HepG2 (cell line): Measurements from ENCODE around the gene GPR37L1. TPM values are rescaled to one million over a fixed set of nuclear protein-coding genes. Genes with fewer than 3 reads are reported as not detected.

Experiments used
- ATAC-seq: fragments of 200-7000 bp; cut with Tn5 transposase; 3 replicates; pipeline ENCODE4 v1.9.1; 2020; ENCODE audit warnings: mild to moderate bottlenecking, moderate library complexity
- BruUV-seq: library from RNA; stranded (reverse); fragments of 400-500 nt; replicated peaks from 2 replicates; lab custom pipeline; 2021; lab: Mats Ljungman, UMichigan
- CTCF ChIA-PET: fragments of 300-600 bp; formaldehyde crosslinking; extraction: SDS; loops from one replicate; lab custom pipeline; 2021; ENCODE audit warnings: low total read pairs, inconsistent platforms, low intra/inter-chr PET ratio; lab: Yijun Ruan, JAX
- POLR2A ChIA-PET: fragments of 350-600 bp; sonication (Branson Sonifier 250); formaldehyde crosslinking; loops from one replicate; lab custom pipeline; 2020; ENCODE audit warnings: antibody characterized with exemption, inconsistent platforms; lab: Yijun Ruan, JAX
- DNase-seq: peaks from one replicate; pipeline ENCODE4 v3.0.0-alpha.2; 2015; ENCODE audit warnings: low spot score
- FAIRE-seq: peaks from 3 replicates; lab custom pipeline; 2011; peaks lifted over from hg19 to GRCh38; lab: Jason Lieb, UNC
- H2AFZ ChIP-seq: one replicate; pipeline ENCODE4 v1.6.1; 2011; ENCODE audit warnings: low read length, inconsistent platforms
- H3K27ac ChIP-seq: fragments of 300-600 bp; 3 replicates; pipeline ENCODE4 v1.8.0; 2011; ENCODE audit warnings: mixed run types, mild to moderate bottlenecking, mixed read lengths, low read length, inconsistent platforms; ENCODE audit not compliant: insufficient read depth; ENCODE audit errors: extremely low read length
- H3K27me3 ChIP-seq, 2 experiments: fragments of 200-600 bp in 1 of 2; 2 replicates in 1 of 2; 3 replicates in 1 of 2; pipeline versions ENCODE4 v1.6.0 to v1.8.0; 2011; ENCODE audit warnings: low read length in 2 of 2, mild to moderate bottlenecking in 2 of 2, moderate library complexity in 2 of 2, inconsistent platforms in 1 of 2; ENCODE audit not compliant: insufficient read depth in 2 of 2, control insufficient read depth in 1 of 2
- H3K36me3 ChIP-seq, 2 experiments: fragments of 200-600 bp in 1 of 2; replicated peaks in 1 of 2; 2 replicates in 1 of 2; 3 replicates in 1 of 2; pipeline versions ENCODE4 v1.5.1 to v1.8.0; 2011; ENCODE audit warnings: low read length in 2 of 2, inconsistent platforms in 1 of 2; ENCODE audit not compliant: insufficient read depth in 2 of 2, control insufficient read depth in 1 of 2
- H3K4me1 ChIP-seq: 2 replicates; pipeline ENCODE4 v1.5.1; 2012; ENCODE audit warnings: low read length, inconsistent platforms; ENCODE audit not compliant: insufficient read depth
- H3K4me2 ChIP-seq: 2 replicates; pipeline ENCODE4 v1.6.0; 2011; ENCODE audit warnings: low read depth, low read length, inconsistent platforms
- H3K4me3 ChIP-seq, 3 experiments: fragments of 200-600 bp in 1 of 3; sonication (generic), shearing (Covaris generic) in 1 of 3; replicated peaks in 1 of 3; 2 replicates each; pipeline ENCODE4 v1.5.1; 2011 to 2016; ENCODE audit warnings: low read length in 3 of 3, inconsistent platforms in 2 of 3, low read depth in 2 of 3, mild to moderate bottlenecking in 2 of 3, control low read depth in 1 of 3, mixed read lengths in 1 of 3; ENCODE audit not compliant: insufficient read depth in 1 of 3
- H3K79me2 ChIP-seq: one replicate; pipeline ENCODE4 v1.6.1; 2011; ENCODE audit warnings: low read length, inconsistent platforms; ENCODE audit not compliant: insufficient read depth
- H3K9ac ChIP-seq: 2 replicates; pipeline ENCODE4 v1.6.0; 2011; ENCODE audit warnings: mild to moderate bottlenecking, low read depth, low read length, inconsistent platforms; ENCODE audit not compliant: insufficient read depth
- H3K9me3 ChIP-seq: 2 replicates; pipeline ENCODE4 v1.5.1; 2012; ENCODE audit warnings: mild to moderate bottlenecking, low read length
- H4K20me1 ChIP-seq: 2 replicates; pipeline ENCODE4 v1.6.0; 2011; ENCODE audit warnings: inconsistent platforms, mild to moderate bottlenecking, low read length, moderate library complexity; ENCODE audit not compliant: insufficient read depth
- HMG20B ChIP-seq: conservative IDR thresholded peaks from 2 replicates; pipeline ENCODE4 v1.6.1; 2016; ENCODE audit warnings: missing genetic modification reagents, missing compliant biosample characterization
- IKZF4 ChIP-seq: sonication (generic); formaldehyde crosslinking; IDR thresholded peaks from 2 replicates; pipeline ENCODE4 v1.5.1; 2020; ENCODE audit warnings: borderline replicate concordance, mild to moderate bottlenecking, low read depth, missing genetic modification reagents; ENCODE audit errors: not compliant biosample characterization
- YEATS2 ChIP-seq: sonication (generic); formaldehyde crosslinking; IDR thresholded peaks from 2 replicates; pipeline ENCODE4 v1.4.0; 2020; ENCODE audit warnings: missing genetic modification reagents, borderline replicate concordance
- WGBS: methylation state at CpG from one replicate; pipeline ENCODE4 v1.1.6; 2017; ENCODE audit warnings: low lambda C conversion rate; 5-methylcytosine and 5-hydroxymethylcytosine counted together
- in situ Hi-C: cut with HindIII; loops from 2 replicates; pipeline ENCODE4 v1.10.0; 2017; ENCODE audit warnings: low pct_unique_long_range_greater_than_20kb; ENCODE audit not compliant: extremely low pct_ligation_motif_present
- intact Hi-C: fragments of 100-400 bp; cut with micrococcal nuclease; formaldehyde crosslinking; loops from one replicate; pipeline ENCODE4 v1.10.0; 2022; ENCODE audit not compliant: unreplicated experiment
- polyA plus RNA-seq, 8 experiments: library from polyadenylated mRNA; depleted of rRNA in 3 of 8; stranded (reverse) in 7 of 8; unstranded in 1 of 8; fragments of >200 nt; fragmentation: Illumina TruSeq in 4 of 8; extraction: Trizol in 4 of 8; gene quantifications; 2 replicates each; pipeline versions ENCODE4 v1.2.1 to v1.2.3, GENCODE V29; 2011 to 2016; ENCODE audit warnings: low read depth in 4 of 8, missing spikeins in 1 of 8, mixed read lengths in 1 of 8; ENCODE audit not compliant: insufficient read depth in 1 of 8
- total RNA-seq, 5 experiments: library from RNA; depleted of rRNA; stranded (reverse); fragments of >200 nt; fragmentation: Illumina TruSeq; extraction: Trizol; gene quantifications; 2 replicates each; pipeline ENCODE4 v1.2.3, GENCODE V29; 2016; ENCODE audit warnings: low read depth in 1 of 5
- TF ChIP-seq, protein P1 (sequence below): sonication (generic); formaldehyde crosslinking; IDR thresholded peaks from 2 replicates; pipeline ENCODE4 v1.4.0; 2020; ENCODE audit warnings: mild to moderate bottlenecking, missing genetic modification reagents
- TF ChIP-seq, protein P2 (sequence below): IDR thresholded peaks from 2 replicates; pipeline ENCODE4 v1.6.1; 2016; ENCODE audit warnings: low read depth, borderline replicate concordance
- TF ChIP-seq, protein P3 (sequence below): sonication (generic); formaldehyde crosslinking; IDR thresholded peaks from 2 replicates; pipeline ENCODE4 v1.5.0; 2020; ENCODE audit warnings: missing genetic modification reagents
- TF ChIP-seq, protein P4 (sequence below): sonication (generic); formaldehyde crosslinking; IDR thresholded peaks from 2 replicates; pipeline ENCODE4 v1.5.1; 2020; ENCODE audit warnings: mild to moderate bottlenecking, missing genetic modification reagents, moderate library complexity

GPR37L1 gene
- total and polyA plus RNA-seq, 2 of the 13 experiments (the other 11 are each of a cell fraction or from before 2014, with no cell fraction given), result 0.13 TPM; not detected in 1

DNA sequence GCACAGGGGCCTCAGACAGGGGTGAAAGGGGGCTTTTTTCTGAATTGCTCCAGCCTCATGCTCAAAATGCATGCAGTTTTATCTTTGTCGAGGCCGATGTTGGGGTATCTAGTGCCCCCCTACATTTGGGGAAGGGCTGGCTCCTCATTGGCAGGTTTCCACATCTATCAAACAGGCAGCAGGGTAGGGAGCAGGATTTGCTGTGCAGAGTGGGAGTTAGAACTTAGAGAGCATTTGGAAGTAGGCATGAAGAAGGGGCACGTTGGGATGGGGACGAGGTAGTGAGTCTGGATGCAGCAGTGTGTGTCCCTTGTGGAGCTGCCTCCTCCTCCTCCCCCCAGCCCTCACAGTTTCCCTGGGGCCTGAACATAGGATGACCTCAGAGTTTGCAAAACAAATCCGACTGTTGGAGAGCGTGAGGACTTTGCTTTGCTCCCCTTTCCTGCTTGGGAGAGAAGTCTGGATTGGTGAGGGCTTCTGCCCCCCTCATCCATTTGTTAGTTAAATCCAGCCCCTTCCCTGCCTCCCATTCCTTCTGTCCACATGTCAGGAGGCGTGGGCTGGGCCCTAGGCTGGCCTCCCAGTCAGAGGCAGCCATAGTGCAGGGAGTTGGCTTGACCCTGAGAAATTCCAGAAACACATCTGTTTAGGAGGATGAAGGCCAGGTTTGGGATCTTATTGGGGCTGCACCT is 36.9 kb upstream of the GPR37L1 start (continued):
- TF ChIP-seq, protein P1, sequence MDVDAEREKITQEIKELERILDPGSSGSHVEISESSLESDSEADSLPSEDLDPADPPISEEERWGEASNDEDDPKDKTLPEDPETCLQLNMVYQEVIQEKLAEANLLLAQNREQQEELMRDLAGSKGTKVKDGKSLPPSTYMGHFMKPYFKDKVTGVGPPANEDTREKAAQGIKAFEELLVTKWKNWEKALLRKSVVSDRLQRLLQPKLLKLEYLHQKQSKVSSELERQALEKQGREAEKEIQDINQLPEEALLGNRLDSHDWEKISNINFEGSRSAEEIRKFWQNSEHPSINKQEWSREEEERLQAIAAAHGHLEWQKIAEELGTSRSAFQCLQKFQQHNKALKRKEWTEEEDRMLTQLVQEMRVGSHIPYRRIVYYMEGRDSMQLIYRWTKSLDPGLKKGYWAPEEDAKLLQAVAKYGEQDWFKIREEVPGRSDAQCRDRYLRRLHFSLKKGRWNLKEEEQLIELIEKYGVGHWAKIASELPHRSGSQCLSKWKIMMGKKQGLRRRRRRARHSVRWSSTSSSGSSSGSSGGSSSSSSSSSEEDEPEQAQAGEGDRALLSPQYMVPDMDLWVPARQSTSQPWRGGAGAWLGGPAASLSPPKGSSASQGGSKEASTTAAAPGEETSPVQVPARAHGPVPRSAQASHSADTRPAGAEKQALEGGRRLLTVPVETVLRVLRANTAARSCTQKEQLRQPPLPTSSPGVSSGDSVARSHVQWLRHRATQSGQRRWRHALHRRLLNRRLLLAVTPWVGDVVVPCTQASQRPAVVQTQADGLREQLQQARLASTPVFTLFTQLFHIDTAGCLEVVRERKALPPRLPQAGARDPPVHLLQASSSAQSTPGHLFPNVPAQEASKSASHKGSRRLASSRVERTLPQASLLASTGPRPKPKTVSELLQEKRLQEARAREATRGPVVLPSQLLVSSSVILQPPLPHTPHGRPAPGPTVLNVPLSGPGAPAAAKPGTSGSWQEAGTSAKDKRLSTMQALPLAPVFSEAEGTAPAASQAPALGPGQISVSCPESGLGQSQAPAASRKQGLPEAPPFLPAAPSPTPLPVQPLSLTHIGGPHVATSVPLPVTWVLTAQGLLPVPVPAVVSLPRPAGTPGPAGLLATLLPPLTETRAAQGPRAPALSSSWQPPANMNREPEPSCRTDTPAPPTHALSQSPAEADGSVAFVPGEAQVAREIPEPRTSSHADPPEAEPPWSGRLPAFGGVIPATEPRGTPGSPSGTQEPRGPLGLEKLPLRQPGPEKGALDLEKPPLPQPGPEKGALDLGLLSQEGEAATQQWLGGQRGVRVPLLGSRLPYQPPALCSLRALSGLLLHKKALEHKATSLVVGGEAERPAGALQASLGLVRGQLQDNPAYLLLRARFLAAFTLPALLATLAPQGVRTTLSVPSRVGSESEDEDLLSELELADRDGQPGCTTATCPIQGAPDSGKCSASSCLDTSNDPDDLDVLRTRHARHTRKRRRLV (CRISPR knock-in tag), result no peak; the same call in none of the 2 replicates
- TF ChIP-seq, protein P2, sequence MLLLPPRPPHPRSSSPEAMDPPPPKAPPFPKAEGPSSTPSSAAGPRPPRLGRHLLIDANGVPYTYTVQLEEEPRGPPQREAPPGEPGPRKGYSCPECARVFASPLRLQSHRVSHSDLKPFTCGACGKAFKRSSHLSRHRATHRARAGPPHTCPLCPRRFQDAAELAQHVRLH (CRISPR knock-in tag), result no peak; the same call in 1 of the 2 replicates
- TF ChIP-seq, all 625 proteins: peak for 193

DNA sequence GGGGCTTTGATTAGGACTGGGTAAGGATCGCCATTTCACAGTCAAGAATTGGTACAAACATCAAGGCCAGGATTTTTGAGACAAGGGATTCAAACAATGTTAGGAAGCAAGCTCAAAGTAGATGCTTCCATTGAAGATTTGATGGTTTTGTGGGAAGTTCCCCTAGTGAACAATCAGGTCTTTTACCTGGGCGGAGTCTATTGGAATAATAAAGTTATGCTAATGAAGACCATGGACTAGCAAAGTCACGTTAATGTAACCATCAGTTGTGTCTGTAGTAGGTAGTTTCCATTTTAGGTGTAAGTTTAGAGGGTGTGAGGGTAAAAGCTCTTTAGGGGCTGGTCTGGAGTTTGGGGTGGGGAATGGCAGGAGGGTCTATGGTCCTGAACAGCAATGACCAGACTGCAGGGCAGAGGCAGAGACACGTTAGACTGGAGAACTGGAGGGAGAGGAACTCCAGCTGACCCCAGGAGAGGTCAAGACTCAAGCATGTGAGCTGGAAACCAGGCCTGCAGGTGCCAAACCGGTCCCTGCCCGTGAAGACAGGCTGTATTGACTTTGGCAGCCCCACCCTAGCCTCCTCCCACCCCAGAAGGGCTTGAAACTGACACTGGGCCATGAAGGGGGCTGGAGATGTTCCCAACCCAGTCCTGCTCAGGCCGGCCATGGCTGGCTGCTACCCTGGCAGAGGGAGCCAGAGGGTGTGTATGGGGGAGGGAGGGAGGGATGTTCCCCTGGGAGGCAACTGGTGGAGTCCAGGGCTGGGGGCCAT is 36.0 kb upstream of the GPR37L1 start:
- DNase-seq (no peak), FAIRE-seq (no peak), ATAC-seq (no peak)
- peak overlapping the region; percentile 93 for H3K4me2 ChIP-seq
- intact Hi-C loops, result loop anchor here (2.0 kb wide), 1 partner anchor 32 kb away; no protein-coding TSS in a partner anchor
- in situ Hi-C loops, result no loop called here
- peaks cover 82% of the 10 kb centered on the region for H3K4me1 ChIP-seq
- H3K4me3 ChIP-seq, result peak overlapping the region; percentile 49 to 68 (median 61)
- H4K20me1 ChIP-seq, result no peaks in the 10 kb centered on the region
- WGBS, result 32% methylated on average over 6 of the region's 7 CpGs
- H3K79me2 ChIP-seq, result no peaks in the 10 kb centered on the region
- H3K9ac ChIP-seq, result peak overlapping the region; percentile 89
- CTCF ChIA-PET, result no interaction called here
- H3K27ac ChIP-seq, result peak overlapping the region; percentile 96
- no peaks in the 10 kb centered on the region for H3K9me3 ChIP-seq
- POLR2A ChIA-PET, result interaction anchor here (1.4 to 8.0 kb wide), 11 partner anchors 11 to 104 kb away, joined by 3 to 118 read pairs (median 21); partner anchors contain the start of genes ELF3 and RNPEP
- no peaks in the 10 kb centered on the region for H3K36me3 ChIP-seq
- H2AFZ ChIP-seq, result no peak overlapping the region
- no peaks in the 10 kb centered on the region for H3K27me3 ChIP-seq
- no TSS peak for BruUV-seq
- TF ChIP-seq, protein P3, sequence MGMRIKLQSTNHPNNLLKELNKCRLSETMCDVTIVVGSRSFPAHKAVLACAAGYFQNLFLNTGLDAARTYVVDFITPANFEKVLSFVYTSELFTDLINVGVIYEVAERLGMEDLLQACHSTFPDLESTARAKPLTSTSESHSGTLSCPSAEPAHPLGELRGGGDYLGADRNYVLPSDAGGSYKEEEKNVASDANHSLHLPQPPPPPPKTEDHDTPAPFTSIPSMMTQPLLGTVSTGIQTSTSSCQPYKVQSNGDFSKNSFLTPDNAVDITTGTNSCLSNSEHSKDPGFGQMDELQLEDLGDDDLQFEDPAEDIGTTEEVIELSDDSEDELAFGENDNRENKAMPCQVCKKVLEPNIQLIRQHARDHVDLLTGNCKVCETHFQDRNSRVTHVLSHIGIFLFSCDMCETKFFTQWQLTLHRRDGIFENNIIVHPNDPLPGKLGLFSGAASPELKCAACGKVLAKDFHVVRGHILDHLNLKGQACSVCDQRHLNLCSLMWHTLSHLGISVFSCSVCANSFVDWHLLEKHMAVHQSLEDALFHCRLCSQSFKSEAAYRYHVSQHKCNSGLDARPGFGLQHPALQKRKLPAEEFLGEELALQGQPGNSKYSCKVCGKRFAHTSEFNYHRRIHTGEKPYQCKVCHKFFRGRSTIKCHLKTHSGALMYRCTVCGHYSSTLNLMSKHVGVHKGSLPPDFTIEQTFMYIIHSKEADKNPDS, result no peak
- TF ChIP-seq, protein P4, sequence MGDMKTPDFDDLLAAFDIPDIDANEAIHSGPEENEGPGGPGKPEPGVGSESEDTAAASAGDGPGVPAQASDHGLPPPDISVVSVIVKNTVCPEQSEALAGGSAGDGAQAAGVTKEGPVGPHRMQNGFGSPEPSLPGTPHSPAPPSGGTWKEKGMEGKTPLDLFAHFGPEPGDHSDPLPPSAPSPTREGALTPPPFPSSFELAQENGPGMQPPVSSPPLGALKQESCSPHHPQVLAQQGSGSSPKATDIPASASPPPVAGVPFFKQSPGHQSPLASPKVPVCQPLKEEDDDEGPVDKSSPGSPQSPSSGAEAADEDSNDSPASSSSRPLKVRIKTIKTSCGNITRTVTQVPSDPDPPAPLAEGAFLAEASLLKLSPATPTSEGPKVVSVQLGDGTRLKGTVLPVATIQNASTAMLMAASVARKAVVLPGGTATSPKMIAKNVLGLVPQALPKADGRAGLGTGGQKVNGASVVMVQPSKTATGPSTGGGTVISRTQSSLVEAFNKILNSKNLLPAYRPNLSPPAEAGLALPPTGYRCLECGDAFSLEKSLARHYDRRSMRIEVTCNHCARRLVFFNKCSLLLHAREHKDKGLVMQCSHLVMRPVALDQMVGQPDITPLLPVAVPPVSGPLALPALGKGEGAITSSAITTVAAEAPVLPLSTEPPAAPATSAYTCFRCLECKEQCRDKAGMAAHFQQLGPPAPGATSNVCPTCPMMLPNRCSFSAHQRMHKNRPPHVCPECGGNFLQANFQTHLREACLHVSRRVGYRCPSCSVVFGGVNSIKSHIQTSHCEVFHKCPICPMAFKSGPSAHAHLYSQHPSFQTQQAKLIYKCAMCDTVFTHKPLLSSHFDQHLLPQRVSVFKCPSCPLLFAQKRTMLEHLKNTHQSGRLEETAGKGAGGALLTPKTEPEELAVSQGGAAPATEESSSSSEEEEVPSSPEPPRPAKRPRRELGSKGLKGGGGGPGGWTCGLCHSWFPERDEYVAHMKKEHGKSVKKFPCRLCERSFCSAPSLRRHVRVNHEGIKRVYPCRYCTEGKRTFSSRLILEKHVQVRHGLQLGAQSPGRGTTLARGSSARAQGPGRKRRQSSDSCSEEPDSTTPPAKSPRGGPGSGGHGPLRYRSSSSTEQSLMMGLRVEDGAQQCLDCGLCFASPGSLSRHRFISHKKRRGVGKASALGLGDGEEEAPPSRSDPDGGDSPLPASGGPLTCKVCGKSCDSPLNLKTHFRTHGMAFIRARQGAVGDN, result peak; percentile 62
- TF ChIP-seq IKZF4 (CRISPR knock-in tag), result no peak
- no peak for TF ChIP-seq YEATS2 (CRISPR knock-in tag)
- no peak for TF ChIP-seq HMG20B (CRISPR knock-in tag)
